CD1c-positive myeloid dendritic cell (primary cell): ENCODE measurements around the gene NEDD9.

Source experiments
- DNase-seq: peaks from one replicate; pipeline ENCODE4 v3.0.0-alpha.2; 2016; ENCODE audit errors: extremely low spot score

NEDD9 gene

DNA sequence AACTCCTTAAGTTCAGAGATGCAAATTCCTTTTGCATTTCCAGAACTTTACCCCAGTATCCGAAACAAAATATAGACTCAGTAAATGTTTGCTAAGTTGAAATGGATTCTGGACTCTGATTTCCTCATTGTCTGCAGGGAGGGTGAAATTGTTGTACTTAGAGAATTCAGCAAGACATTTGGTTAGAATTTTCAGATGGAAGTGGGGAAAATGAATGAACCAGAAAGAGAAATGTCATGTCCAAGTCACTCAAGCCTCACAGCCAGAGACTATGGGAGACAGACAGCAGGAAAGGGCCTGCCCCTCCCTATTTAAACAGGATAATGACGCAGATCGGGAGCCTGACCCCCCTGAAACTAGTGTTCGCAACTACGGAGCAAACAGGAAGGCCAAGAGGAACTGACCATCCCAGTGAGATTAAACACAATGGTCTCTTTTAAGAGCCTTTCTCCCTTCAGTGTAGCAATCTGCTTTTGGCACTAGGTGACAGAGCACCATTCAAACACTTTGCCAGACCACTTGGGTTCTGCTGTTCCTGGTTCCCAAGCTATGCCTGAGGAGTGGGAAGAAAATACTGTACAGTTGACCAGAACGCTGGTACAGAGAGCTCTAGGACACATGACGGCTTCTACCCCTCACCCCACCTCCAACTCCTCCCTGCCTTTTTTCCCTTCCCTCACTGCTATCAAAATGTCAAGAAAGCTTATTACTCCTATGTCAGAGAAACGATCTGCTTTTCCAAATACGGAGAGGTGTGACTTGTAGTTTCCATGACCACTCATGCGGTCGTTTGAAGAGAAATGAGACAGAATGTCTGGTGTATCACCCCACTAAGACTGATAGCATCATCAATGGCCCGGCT is 13.7 kb downstream of the NEDD9 start:
- peak; percentile 62 for DNase-seq

DNA sequence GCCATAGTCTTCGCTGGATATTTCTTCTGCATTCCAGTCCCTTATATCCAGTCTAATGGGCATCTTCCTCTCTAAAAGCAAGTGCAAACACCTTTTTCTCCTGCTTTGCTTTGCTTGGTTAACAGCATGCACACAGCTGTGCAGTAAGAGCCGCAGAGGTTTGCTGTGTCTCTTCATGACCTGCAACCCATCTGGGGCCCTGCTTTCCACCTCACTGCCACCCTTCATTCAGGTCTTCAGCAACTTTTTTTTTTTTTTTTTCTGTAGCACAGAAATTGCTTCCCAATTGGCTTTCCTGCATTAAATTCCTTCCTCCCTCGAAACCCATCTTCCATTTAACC is 14.4 kb downstream of the NEDD9 start:
- no peak for DNase-seq

DNA sequence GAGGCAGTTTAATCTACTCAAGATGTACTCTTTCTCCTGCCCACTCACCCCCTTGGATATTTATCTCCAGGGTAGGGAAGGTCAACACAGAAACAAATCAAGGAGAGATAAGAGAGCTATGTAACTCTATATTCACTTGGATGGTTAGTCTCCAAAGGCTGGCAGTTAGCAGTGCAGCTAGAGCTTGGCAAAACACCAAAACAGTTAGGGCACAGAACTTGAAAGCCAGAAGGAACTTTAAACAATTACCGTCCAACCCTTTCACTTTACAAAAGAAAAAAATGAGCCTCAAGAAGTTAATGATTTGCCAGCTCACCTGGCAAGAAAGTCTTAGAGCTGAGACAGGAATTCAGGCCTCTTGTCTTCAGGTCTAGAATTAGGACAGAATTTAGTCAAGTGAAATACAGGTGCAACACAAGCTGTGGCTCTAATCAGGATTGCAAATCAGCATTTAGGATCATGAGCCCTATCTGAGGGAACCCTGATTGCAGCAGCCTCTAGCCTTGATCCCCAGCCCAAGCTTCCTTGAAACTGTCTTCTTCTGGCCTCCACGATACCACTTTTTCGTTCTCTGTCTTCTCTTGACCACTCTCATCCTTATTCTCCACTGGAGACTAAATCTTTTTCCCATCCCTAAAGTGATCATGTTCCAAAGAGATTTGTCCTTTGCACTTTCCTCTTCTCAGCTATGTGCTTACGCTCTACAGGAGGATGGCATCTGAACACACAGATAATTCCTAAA is 14.9 kb downstream of the NEDD9 start:
- DNase-seq: no peak

DNA sequence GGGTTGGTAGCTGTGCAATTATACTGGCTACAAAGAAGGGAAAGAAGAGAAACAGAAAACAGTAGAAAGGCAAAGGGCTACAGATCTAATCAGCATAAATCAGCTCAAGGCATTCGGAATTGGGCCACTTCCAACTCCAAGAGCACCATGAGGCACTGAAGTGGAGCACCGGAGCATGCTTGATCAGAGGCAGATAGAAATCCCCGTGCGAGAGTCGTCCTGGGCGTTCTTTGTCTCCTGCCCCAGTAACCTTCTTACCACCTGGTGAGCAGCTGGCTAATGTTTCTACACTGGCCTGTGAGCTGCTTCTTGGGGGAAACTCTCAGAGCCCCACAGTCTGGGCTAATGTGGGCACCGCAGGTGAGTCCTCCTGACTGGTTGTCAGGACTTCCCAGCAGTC is 16.7 kb downstream of the NEDD9 start:
- no peak for DNase-seq

- DNase-seq: no peak
These were observed 17.6 kb downstream of the NEDD9 start for GRCh38 chr6:11214901-11215300.

- no peak for DNase-seq
These were observed 18.2 kb downstream of the NEDD9 start for GRCh38 chr6:11214084-11214833.

GRCh38 chr6:11213422-11214021 is 18.9 kb downstream of the NEDD9 start:
- DNase-seq: no peak

DNA sequence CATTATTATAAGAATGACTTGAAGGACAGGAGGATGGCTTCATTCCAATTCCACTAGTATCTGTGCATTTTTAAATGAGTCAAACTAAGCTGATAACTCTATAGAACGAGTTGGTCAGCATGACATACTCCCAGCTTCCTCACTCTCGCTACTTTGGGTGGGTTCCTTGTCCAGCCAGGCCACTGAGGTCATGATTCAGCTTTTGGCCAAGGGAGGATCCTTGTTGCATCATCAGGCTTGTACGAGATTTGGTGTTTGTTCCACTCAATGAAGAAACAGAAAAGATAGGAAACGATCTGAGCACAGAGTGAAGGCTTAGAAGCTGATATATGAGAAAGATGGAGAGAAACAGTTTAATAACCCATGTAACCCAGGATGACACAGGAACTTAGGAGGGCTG is 19.8 kb downstream of the NEDD9 start:
- peak; percentile 84 for DNase-seq

DNA sequence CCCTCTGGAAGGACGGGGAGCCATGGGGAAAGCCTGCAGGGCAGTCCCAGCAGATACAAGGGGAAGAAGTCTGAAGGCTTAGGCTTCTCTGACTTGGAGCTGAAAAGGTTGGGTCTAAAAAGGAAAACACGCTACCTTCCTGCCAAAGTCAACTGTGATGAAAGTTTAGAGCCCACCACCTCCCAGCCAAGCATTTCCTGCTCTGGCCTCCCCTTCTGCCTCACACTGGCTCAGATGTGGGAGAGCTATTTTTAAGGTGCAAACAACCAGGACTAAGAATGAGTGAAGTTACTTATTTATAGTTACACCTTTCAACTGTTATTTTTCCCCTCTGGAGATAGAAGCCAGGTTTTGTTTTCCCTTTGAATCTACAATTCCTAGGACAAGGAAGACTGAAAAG is 21.2 kb downstream of the NEDD9 start:
- no peak for DNase-seq

DNA sequence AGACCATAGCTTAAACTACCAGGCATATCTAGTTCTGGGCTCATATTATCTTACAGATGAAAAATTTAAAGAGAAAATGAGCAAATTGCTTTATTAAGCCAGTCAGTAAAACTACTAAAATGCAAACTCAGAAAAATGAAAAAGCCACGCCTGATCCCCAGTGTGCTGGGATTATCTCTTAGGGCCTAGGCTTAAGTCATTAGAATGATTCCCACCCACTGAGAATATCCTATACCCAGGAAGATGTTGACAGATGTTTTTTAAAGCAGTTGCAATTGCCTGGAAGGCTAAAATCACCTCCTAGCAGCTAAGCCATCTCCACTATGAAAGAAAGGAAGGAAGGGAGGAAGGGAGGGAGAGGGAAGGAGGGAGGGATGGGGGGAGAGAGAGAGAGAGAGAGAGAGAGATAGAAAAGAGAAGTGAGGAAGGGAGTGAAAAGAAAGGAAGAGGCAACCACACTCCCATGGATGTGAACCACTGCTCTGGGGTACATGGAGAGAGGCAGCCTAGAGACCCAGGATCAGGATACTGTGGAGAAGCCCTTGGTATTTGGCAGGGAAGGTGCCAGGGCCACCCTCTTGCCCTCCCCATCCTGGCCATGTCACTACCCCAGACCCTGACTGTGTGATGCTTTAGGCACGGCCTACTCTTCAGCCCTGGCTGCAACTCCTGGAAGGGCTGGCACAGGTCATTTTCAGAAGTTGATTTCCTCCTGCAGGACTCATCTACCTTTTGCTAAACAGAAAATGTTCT is 21.9 kb downstream of the NEDD9 start:
- DNase-seq: no peak

GRCh38 chr6:11209906-11210305 is 22.6 kb downstream of the NEDD9 start:
- DNase-seq: no peak

GRCh38 chr6:11209369-11209768 is 23.1 kb downstream of the NEDD9 start:
- DNase-seq: no peak

DNA sequence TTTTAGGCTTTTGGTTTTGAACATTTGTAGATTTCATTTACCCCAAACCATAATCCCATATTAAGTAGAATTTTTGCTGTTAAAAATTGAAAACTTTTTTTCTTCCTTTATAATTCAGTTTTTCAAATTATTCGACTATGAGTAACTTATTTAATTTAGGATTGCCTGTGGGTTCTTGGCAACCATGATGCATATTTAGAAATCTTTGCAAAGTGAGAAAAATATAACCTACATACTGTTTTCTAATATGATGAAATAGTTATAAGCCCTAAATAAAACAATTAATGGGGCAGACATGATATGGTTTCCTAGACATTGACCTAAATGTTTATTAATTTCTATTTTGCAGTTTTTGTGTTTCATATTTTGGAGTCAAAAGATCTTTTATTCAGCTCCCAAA is 23.6 kb downstream of the NEDD9 start:
- DNase-seq: no peak

- DNase-seq: no peak
These were observed 24.2 kb downstream of the NEDD9 start for GRCh38 chr6:11208267-11208666.

DNA sequence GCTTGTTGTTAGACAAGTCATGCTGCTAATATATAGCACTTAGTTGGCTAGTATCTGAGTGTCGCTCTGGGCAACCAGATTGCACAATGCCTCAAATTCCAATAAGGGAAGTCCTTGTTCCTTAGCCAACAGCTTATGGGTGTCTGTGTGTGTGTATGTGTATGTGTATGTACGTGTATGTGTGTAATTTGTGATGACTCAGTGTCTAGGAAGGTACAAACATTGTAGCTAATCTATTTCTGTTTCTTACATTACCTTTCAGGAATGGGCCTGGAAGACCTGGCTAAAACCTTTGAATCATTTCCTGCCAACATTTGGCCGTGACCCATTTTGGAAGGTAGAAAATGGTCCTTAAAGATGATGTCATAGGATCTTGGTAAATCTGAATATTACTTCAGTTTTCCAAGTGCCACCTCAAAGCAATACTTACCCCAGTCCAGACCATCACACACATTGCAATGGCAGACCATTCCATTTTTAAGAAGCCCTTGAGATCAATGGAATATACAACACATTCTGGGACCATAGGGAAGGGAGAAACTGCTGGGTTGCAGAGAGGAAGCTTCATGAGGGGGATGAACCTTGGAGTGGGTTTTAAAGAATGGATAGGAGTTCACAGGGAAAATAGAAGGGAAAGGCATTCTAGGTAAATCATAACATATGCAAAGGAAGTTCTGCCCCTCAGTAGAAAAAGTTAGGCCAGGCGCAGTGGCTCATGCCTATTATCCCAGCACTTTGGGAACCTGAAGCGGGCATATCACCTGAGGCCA is 25.1 kb downstream of the NEDD9 start:
- DNase-seq: peak; percentile 97

DNA sequence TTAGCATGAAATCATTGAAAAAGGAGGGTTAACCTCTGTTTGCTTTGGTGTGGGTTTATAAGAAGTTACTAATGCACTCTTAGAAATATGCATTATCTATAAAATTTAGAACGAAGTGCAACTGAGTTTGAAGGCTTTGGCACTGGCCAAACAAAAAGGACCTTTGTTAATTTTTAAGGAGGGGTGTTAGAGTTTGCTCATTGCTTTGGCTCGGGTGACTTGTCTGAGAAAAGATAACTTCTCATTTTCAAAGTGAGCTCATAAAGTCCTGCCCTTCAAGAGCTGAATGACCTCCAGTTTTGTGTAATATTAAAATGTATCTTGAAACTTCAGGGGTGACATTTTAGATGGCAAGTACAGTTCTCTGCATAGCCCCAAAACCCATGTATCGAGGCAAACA is 25.9 kb downstream of the NEDD9 start:
- peak; percentile 78 for DNase-seq

- no peak for DNase-seq
These were observed 27.6 kb downstream of the NEDD9 start for GRCh38 chr6:11204794-11205366.

DNA sequence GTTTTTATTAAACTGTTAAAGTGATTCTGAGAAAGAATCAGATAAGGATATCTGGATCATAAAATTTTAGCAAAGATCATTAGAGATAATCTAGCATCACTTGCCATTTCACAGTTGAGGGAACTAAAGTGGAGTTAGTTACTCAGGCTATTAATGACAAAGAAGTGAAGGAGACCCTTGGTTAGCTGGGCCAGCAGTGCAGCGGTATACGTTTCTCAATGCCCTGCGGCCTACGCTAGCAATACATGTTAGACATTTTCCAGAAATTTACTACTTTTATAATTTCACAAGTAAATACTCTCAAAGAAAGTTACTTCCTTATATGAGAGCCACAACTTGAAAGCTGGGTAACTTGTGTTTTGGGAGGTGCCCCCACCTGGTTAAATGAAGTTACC is 28.5 kb downstream of the NEDD9 start:
- no peak for DNase-seq

DNA sequence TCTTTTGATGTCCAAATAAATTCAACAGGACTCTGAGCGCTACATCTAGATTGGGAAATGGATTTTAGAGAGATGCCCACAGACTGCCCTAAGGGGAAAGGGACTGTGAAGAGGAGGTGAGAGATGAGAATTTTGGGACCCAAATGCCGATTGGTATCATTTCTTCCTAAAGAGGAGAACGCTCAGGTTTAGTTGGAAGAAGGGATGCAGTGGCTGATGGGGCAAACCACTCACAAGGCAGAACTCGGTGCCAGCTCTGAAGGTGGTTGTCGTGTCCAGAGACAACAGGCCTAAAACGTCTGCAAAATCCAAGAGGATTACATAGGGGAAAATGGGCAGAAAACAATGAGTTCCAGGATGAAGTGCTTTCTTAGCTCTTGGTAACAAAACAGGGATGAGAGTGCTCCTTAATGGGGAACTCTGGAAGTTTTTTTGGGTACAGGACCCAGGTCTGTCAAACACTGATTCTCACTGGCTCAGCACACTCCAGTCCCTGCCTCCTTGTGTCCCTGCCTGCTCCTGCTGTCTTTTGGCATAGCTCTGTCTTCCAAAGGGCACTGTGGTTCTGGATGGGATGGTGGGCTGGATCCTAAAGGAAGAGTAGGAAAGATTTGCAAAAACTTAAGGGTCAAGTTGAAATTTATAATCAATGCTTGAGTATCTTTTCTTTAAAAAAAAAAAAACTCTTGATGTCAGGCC is 29.0 kb downstream of the NEDD9 start:
- no peak for DNase-seq
